A673 (cell line): Measurements from ENCODE around the gene LNPEP. TPM values are rescaled to one million over a fixed set of nuclear protein-coding genes. Genes with fewer than 3 reads are reported as not detected.

Source experiments
- BruUV-seq: library from RNA; stranded (reverse); fragments of 400-500 nt; replicated peaks from 2 replicates; lab custom pipeline; 2021; lab: Mats Ljungman, UMichigan
- CTCF ChIA-PET: fragments of 300-600 bp; sonication (Branson Sonifier 250); formaldehyde crosslinking; loops from one replicate; lab custom pipeline; 2022; ENCODE audit warnings: antibody characterized with exemption; lab: Charles Lee
- POLR2A ChIA-PET: fragments of 300-600 bp; sonication (Branson Sonifier 250); formaldehyde crosslinking; loops from one replicate; lab custom pipeline; 2022; ENCODE audit warnings: antibody characterized with exemption; ENCODE audit not compliant: low non-redundant PET; lab: Charles Lee
- DNase-seq: peaks from one replicate; pipeline ENCODE4 v3.0.0-alpha.2; 2015; ENCODE audit warnings: low spot score
- H3K27ac ChIP-seq: fragments of 200-600 bp; sonication (generic); 2 replicates; pipeline ENCODE4 v1.5.1; 2016; ENCODE audit warnings: mixed run types, low read depth, mild to moderate bottlenecking, mixed read lengths, antibody characterized with exemption, low read length; ENCODE audit not compliant: poor library complexity, severe bottlenecking
- H3K27me3 ChIP-seq: fragments of 200-600 bp; sonication (generic); replicated peaks from 2 replicates; pipeline ENCODE4 v1.6.1; 2017; ENCODE audit warnings: mixed run types, low read depth, mild to moderate bottlenecking, mixed read lengths, antibody characterized with exemption, low read length; ENCODE audit not compliant: insufficient read depth, poor library complexity
- H3K36me3 ChIP-seq: fragments of 200-600 bp; sonication (generic); 2 replicates; pipeline ENCODE4 v1.6.1; 2016; ENCODE audit warnings: mixed run types, mild to moderate bottlenecking, mixed read lengths, antibody characterized with exemption, low read length; ENCODE audit not compliant: insufficient read depth, poor library complexity, severe bottlenecking
- H3K4me1 ChIP-seq: fragments of 200-600 bp; sonication (generic); 2 replicates; pipeline ENCODE4 v1.6.1; 2017; ENCODE audit warnings: mixed run types, mild to moderate bottlenecking, mixed read lengths, antibody characterized with exemption, low read length; ENCODE audit not compliant: insufficient read depth, poor library complexity, severe bottlenecking
- H3K4me3 ChIP-seq: fragments of 200-600 bp; sonication (generic); 2 replicates; pipeline ENCODE4 v1.5.1; 2016; ENCODE audit warnings: low read depth, mixed run types, mild to moderate bottlenecking, mixed read lengths, low read length; ENCODE audit not compliant: poor library complexity, severe bottlenecking
- H3K9me3 ChIP-seq: fragments of 200-600 bp; sonication (generic); 2 replicates; pipeline ENCODE4 v1.6.1; 2016; ENCODE audit warnings: mixed run types, low read depth, mild to moderate bottlenecking, mixed read lengths, antibody characterized with exemption, low read length; ENCODE audit not compliant: poor library complexity, severe bottlenecking
- EZH2 ChIP-seq: fragments of 200-600 bp; sonication (generic); IDR thresholded peaks from 2 replicates; pipeline ENCODE4 v1.6.1; 2017; ENCODE audit warnings: borderline replicate concordance, low read depth, mild to moderate bottlenecking, mixed read lengths, antibody characterized with exemption, low read length; ENCODE audit not compliant: poor library complexity, severe bottlenecking
- intact Hi-C: fragments of 100-400 bp; cut with micrococcal nuclease; formaldehyde crosslinking; loops from one replicate; pipeline ENCODE4 v1.10.0; 2022; ENCODE audit not compliant: unreplicated experiment
- total RNA-seq: library from RNA; stranded (reverse); gene quantifications from 2 replicates; pipeline ENCODE4 v1.2.3, GENCODE V29; 2021
- TF ChIP-seq, protein P1 (sequence below): fragments of 300-800, 200-600 bp; sonication (generic); conservative IDR thresholded peaks from 2 replicates; pipeline ENCODE4 v1.5.1; 2017; ENCODE audit warnings: low read depth, mild to moderate bottlenecking, antibody characterized with exemption, low read length, moderate library complexity, mixed read lengths

LNPEP gene
- total RNA-seq, 1 experiment from 2014 or later = 10.3 TPM

GRCh38 chr5:97009921-97010320 lies 74.0 kb downstream of the LNPEP start:
- BruUV-seq = no TSS peak
- no peak for DNase-seq
- Histone ChIP-seq H3K4me3 (no peak overlapping the region), H3K36me3 (no peaks in the 10 kb centered on the region), H3K27me3 (no peaks in the 10 kb centered on the region), H3K9me3 (no peaks in the 10 kb centered on the region), H3K27ac (peak overlapping the region; percentile 52), H3K4me1 (peaks cover 16% of the 10 kb centered on the region)
- ChIA-PET POLR2A (no interaction called here), CTCF (no interaction called here)
- intact Hi-C loops = no loop called here
- TF ChIP-seq, protein P1, sequence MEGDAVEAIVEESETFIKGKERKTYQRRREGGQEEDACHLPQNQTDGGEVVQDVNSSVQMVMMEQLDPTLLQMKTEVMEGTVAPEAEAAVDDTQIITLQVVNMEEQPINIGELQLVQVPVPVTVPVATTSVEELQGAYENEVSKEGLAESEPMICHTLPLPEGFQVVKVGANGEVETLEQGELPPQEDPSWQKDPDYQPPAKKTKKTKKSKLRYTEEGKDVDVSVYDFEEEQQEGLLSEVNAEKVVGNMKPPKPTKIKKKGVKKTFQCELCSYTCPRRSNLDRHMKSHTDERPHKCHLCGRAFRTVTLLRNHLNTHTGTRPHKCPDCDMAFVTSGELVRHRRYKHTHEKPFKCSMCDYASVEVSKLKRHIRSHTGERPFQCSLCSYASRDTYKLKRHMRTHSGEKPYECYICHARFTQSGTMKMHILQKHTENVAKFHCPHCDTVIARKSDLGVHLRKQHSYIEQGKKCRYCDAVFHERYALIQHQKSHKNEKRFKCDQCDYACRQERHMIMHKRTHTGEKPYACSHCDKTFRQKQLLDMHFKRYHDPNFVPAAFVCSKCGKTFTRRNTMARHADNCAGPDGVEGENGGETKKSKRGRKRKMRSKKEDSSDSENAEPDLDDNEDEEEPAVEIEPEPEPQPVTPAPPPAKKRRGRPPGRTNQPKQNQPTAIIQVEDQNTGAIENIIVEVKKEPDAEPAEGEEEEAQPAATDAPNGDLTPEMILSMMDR = no peak
- no peak for TF ChIP-seq EZH2

GRCh38 chr5:97010606-97011005 lies 74.7 kb downstream of the LNPEP start:
- no peak overlapping the region for H3K4me3 ChIP-seq
- H3K27ac ChIP-seq = no peak overlapping the region
- ChIA-PET POLR2A (no interaction called here), CTCF (no interaction called here)
- TF ChIP-seq, protein P1 = no peak
- TF ChIP-seq EZH2 = no peak
- no peak for DNase-seq
- H3K36me3 ChIP-seq = no peaks in the 10 kb centered on the region
- H3K27me3 ChIP-seq = no peaks in the 10 kb centered on the region
- H3K9me3 ChIP-seq = no peaks in the 10 kb centered on the region
- intact Hi-C loops = no loop called here
- peaks cover 16% of the 10 kb centered on the region for H3K4me1 ChIP-seq
- BruUV-seq = no TSS peak

DNA sequence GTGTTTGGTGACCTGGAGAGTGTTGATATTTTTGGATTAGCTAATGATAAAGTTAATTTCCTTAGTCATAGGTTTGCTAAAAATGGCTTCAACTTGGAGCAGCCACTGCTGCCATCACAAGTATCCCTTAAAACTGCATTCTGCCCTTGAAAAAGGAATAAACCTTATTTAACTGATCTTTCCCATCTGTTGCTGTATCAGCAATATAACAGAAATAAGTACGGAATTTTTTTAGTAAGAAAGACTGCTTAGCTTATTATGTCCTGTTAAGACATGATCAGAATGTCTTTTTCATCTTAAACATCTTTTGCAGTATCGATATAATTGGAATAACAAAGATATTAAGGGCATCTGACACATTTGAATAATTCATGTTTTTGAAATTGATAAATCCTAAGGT lies 75.7 kb downstream of the LNPEP start:
- ChIA-PET POLR2A (no interaction called here), CTCF (no interaction called here)
- Histone ChIP-seq H3K27me3 (no peaks in the 10 kb centered on the region), H3K36me3 (no peaks in the 10 kb centered on the region), H3K27ac (no peak overlapping the region), H3K4me3 (no peak overlapping the region), H3K4me1 (peaks cover 16% of the 10 kb centered on the region), H3K9me3 (no peaks in the 10 kb centered on the region)
- no peak for TF ChIP-seq EZH2
- TF ChIP-seq, protein P1 = no peak
- intact Hi-C loops = no loop called here
- no TSS peak for BruUV-seq
- no peak for DNase-seq
